SK-N-SH (cell line): ENCODE results near the gene DHX15. TPM values are rescaled to one million over a fixed set of nuclear protein-coding genes. Genes with fewer than 3 reads are reported as not detected.

Experiments used
- CTCF ChIA-PET: fragments of 300-600, 350-600 bp; formaldehyde crosslinking; extraction: SDS; loops from one replicate; lab custom pipeline; 2021; lab: Yijun Ruan, JAX
- POLR2A ChIA-PET: fragments of 350-600 bp; sonication (Branson Sonifier 250); formaldehyde crosslinking; extraction: SDS; loops from one replicate; lab custom pipeline; 2020; ENCODE audit warnings: antibody characterized with exemption, inconsistent platforms; lab: Yijun Ruan, JAX
- DNase-seq: peaks from one replicate; pipeline ENCODE4 v3.0.0; 2012
- H2AFZ ChIP-seq: fragments of 200-600 bp; sonication (generic); 2 replicates; pipeline ENCODE4 v1.8.1; 2016; ENCODE audit warnings: antibody characterized with exemption, mild to moderate bottlenecking, low read depth
- H3F3A ChIP-seq: fragments of 200-600 bp; sonication (generic); replicated peaks from 2 replicates; pipeline ENCODE3; 2016; ENCODE audit warnings: antibody characterized with exemption, mild to moderate bottlenecking; ENCODE audit not compliant: insufficient read depth
- H3K27ac ChIP-seq, 2 experiments: fragments of 200-500 bp in 1 of 2; fragments of 200-600 bp in 1 of 2; sonication (Bioruptor generic) in 1 of 2; sonication (generic), shearing (Covaris generic) in 1 of 2; 2 replicates each; pipeline versions ENCODE4 v1.5.1 to v1.6.1; 2014 to 2016; ENCODE audit warnings: low read depth in 2 of 2, inconsistent platforms in 1 of 2, low read length in 1 of 2, mild to moderate bottlenecking in 1 of 2, mixed read lengths in 1 of 2
- H3K27me3 ChIP-seq: fragments of 200-600 bp; sonication (generic), shearing (Covaris generic); 2 replicates; pipeline ENCODE4 v1.6.1; 2016; ENCODE audit warnings: mixed run types; ENCODE audit not compliant: insufficient read depth
- H3K36me3 ChIP-seq, 2 experiments: fragments of 200-500 bp in 1 of 2; fragments of 200-600 bp in 1 of 2; sonication (Bioruptor generic) in 1 of 2; sonication (generic) in 1 of 2; replicated peaks in 1 of 2; 2 replicates each; pipeline versions ENCODE3 to v1.5.1; 2014 to 2016; ENCODE audit warnings: low read length in 1 of 2, mild to moderate bottlenecking in 1 of 2; ENCODE audit not compliant: insufficient read depth in 2 of 2, control insufficient read depth in 1 of 2
- H3K4me1 ChIP-seq, 2 experiments: fragments of 200-500 bp in 1 of 2; fragments of 200-600 bp in 1 of 2; sonication (Bioruptor generic) in 1 of 2; sonication (generic), shearing (Covaris generic) in 1 of 2; 2 replicates each; pipeline versions ENCODE4 v1.5.1 to v1.6.1; 2014 to 2016; ENCODE audit warnings: low read depth in 1 of 2, low read length in 1 of 2, mixed run types in 1 of 2; ENCODE audit not compliant: insufficient read depth in 2 of 2, control insufficient read depth in 1 of 2
- H3K4me2 ChIP-seq: fragments of 200-600 bp; sonication (generic), shearing (Covaris generic); 2 replicates; pipeline ENCODE4 v1.6.1; 2017; ENCODE audit warnings: mixed run types
- H3K4me3 ChIP-seq, 2 experiments: fragments of 200-500 bp in 1 of 2; fragments of 200-600 bp in 1 of 2; sonication (Bioruptor generic) in 1 of 2; sonication (generic), shearing (Covaris generic) in 1 of 2; 2 replicates each; pipeline versions ENCODE4 v1.5.1 to v1.8.1; 2014 to 2016; ENCODE audit warnings: low read depth in 2 of 2, inconsistent platforms in 1 of 2, low read length in 1 of 2, mild to moderate bottlenecking in 1 of 2, mixed read lengths in 1 of 2, moderate library complexity in 1 of 2
- H3K79me2 ChIP-seq: fragments of 200-600 bp; sonication (generic); 2 replicates; pipeline ENCODE4 v1.8.1; 2017; ENCODE audit warnings: mild to moderate bottlenecking; ENCODE audit not compliant: insufficient read depth
- H3K9ac ChIP-seq: fragments of 200-600 bp; sonication (generic); 2 replicates; pipeline ENCODE4 v1.6.1; 2017; ENCODE audit warnings: mixed run types
- H3K9me2 ChIP-seq: fragments of 200-600 bp; sonication (generic); 2 replicates; pipeline ENCODE4 v1.6.1; 2017; ENCODE audit warnings: mixed run types
- H3K9me3 ChIP-seq: fragments of 200-600 bp; sonication (generic); 2 replicates; pipeline ENCODE4 v1.6.1; 2017; ENCODE audit warnings: mixed run types, mild to moderate bottlenecking, moderate library complexity
- H4K20me1 ChIP-seq: fragments of 200-600 bp; sonication (generic); 2 replicates; pipeline ENCODE4 v1.6.1; 2017; ENCODE audit warnings: mild to moderate bottlenecking, mixed run types; ENCODE audit not compliant: insufficient read depth
- EP300 ChIP-seq, 2 experiments: IDR thresholded peaks; 2 replicates each; pipeline versions ENCODE4 v1.4.0 to v1.6.1; 2012; ENCODE audit warnings: borderline replicate concordance in 1 of 2, low read depth in 1 of 2, low read length in 1 of 2
- FOSL2 ChIP-seq: IDR thresholded peaks from 2 replicates; pipeline ENCODE4 v1.4.0; 2012; ENCODE audit warnings: low read depth, mild to moderate bottlenecking, moderate library complexity, borderline replicate concordance
- FOXM1 ChIP-seq: IDR thresholded peaks from 2 replicates; pipeline ENCODE4 v1.4.0; 2012; ENCODE audit warnings: low read depth, mild to moderate bottlenecking
- GABPA ChIP-seq: IDR thresholded peaks from 2 replicates; pipeline ENCODE4 v1.4.0; 2012; ENCODE audit warnings: low read depth, mild to moderate bottlenecking
- GATA2 ChIP-seq: sonication (generic); formaldehyde crosslinking; IDR thresholded peaks from 2 replicates; pipeline ENCODE4 v1.5.0; 2020; ENCODE audit warnings: mild to moderate bottlenecking, missing genetic modification reagents
- JUND ChIP-seq: IDR thresholded peaks from 2 replicates; pipeline ENCODE4 v1.4.0; 2012
- MEF2A ChIP-seq: IDR thresholded peaks from 2 replicates; pipeline ENCODE4 v1.4.0; 2012; ENCODE audit warnings: low read depth, borderline replicate concordance
- REST ChIP-seq: IDR thresholded peaks from 2 replicates; pipeline ENCODE4 v1.6.1; 2012; ENCODE audit warnings: mild to moderate bottlenecking, low read depth, low read length, moderate library complexity
- RXRA ChIP-seq: IDR thresholded peaks from 2 replicates; pipeline ENCODE4 v1.4.0; 2012; ENCODE audit warnings: low read depth, mild to moderate bottlenecking, borderline replicate concordance
- TAF1 ChIP-seq: IDR thresholded peaks from 2 replicates; pipeline ENCODE4 v1.6.1; 2012; ENCODE audit warnings: low read depth, mild to moderate bottlenecking, low read length, moderate library complexity, borderline replicate concordance
- polyA plus RNA-seq, 3 experiments: library from polyadenylated mRNA; depleted of rRNA; stranded (reverse); fragments of >200 nt; gene quantifications; 2 replicates each; pipeline ENCODE4 v1.2.3, GENCODE V29; 2012
- TF ChIP-seq, protein P1 (sequence below): fragments of 200-600 bp; sonication (generic); IDR thresholded peaks from 2 replicates; pipeline ENCODE4 v1.6.1; 2017; ENCODE audit warnings: antibody characterized with exemption, mild to moderate bottlenecking, moderate library complexity

DHX15 gene
- polyA plus RNA-seq, 1 of the 3 experiments (the other 2 are of a cell fraction) = 63.3 TPM

GRCh38 chr4:24607334-24607733 lies 23.0 kb upstream of the DHX15 start:
- no peak for TF ChIP-seq TAF1
- TF ChIP-seq FOSL2 = no peak
- TF ChIP-seq MEF2A = no peak
- TF ChIP-seq, all 33 proteins: peak for 0
- no peaks in the 10 kb centered on the region for H3F3A ChIP-seq
- no peak for DNase-seq
- H3K9me2 ChIP-seq = no peaks in the 10 kb centered on the region
- no peaks in the 10 kb centered on the region for H3K9me3 ChIP-seq
- no peaks in the 10 kb centered on the region for H4K20me1 ChIP-seq
- H3K79me2 ChIP-seq = no peaks in the 10 kb centered on the region
- H2AFZ ChIP-seq = no peak overlapping the region
- H3K4me2 ChIP-seq = no peak overlapping the region
- H3K27ac ChIP-seq = no peak overlapping the region
- no peaks in the 10 kb centered on the region for H3K27me3 ChIP-seq
- no peaks in the 10 kb centered on the region for H3K4me1 ChIP-seq
- ChIA-PET CTCF (no interaction called here), POLR2A (no interaction called here)
- no peak overlapping the region for H3K9ac ChIP-seq
- no peaks in the 10 kb centered on the region for H3K36me3 ChIP-seq
- no peak overlapping the region for H3K4me3 ChIP-seq

DNA sequence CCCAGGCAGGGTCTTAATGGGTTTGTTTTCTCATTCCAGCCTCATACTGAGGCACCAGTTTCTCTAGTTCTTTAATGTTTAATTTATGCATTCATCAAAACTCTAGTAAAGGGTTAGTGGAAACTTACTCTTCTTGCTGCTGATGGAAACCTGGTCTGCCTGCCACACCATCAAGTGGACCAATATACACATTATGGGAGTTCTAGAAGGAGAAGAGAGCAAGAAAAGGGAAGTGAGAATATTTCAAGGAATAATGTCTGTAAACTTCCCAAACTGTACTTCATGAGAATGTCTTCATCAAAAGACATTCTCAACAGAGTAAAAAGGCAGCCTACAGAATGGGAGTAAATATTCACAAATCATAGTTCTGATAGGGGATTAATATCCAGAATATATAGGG lies 20.9 kb upstream of the DHX15 start:
- Histone ChIP-seq H3K4me1 (no peaks in the 10 kb centered on the region), H3K79me2 (no peaks in the 10 kb centered on the region), H3K27me3 (no peaks in the 10 kb centered on the region), H3K9me3 (no peaks in the 10 kb centered on the region), H3K9me2 (no peaks in the 10 kb centered on the region), H4K20me1 (no peaks in the 10 kb centered on the region), H3K36me3 (no peaks in the 10 kb centered on the region), H3K9ac (no peak overlapping the region), H3F3A (no peaks in the 10 kb centered on the region), H3K27ac (no peak overlapping the region), H2AFZ (no peak overlapping the region), H3K4me2 (no peak overlapping the region), H3K4me3 (no peak overlapping the region)
- ChIA-PET CTCF (no interaction called here), POLR2A (no interaction called here)
- DNase-seq = no peak
- TF ChIP-seq RXRA (no peak), EP300 (IDR thresholded peaks at IDR 0.05; ENCODE audit: borderline replicate concordance in 1 of 2, low read depth in 1 of 2, low read length in 1 of 2) (no peak), FOSL2 (no peak), REST (no peak), FOXM1 (no peak), GATA2 (CRISPR knock-in tag) (no peak), JUND (no peak), GABPA (no peak)
- TF ChIP-seq, protein P1, sequence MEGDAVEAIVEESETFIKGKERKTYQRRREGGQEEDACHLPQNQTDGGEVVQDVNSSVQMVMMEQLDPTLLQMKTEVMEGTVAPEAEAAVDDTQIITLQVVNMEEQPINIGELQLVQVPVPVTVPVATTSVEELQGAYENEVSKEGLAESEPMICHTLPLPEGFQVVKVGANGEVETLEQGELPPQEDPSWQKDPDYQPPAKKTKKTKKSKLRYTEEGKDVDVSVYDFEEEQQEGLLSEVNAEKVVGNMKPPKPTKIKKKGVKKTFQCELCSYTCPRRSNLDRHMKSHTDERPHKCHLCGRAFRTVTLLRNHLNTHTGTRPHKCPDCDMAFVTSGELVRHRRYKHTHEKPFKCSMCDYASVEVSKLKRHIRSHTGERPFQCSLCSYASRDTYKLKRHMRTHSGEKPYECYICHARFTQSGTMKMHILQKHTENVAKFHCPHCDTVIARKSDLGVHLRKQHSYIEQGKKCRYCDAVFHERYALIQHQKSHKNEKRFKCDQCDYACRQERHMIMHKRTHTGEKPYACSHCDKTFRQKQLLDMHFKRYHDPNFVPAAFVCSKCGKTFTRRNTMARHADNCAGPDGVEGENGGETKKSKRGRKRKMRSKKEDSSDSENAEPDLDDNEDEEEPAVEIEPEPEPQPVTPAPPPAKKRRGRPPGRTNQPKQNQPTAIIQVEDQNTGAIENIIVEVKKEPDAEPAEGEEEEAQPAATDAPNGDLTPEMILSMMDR = no peak
